Large intestine (tissue), 3 donors: ENCODE measurements around the gene TLCD2. TPM values are rescaled to one million over a fixed set of nuclear protein-coding genes. Genes with fewer than 3 reads are reported as not detected.
"Not testable (repeated sequence)": the region's sequence is repeated elsewhere in the genome, so short reads cannot be mapped to it uniquely, and the experiment has no call there.

ENCODE experiments used
- DNase-seq, 2 donors: peaks; one replicate each; pipeline versions ENCODE4 v3.0.0 to v3.0.0-alpha.2; 2013
- H3K27ac ChIP-seq: one replicate; pipeline ENCODE4 v1.5.1; 2013; ENCODE audit warnings: low read length
- H3K27me3 ChIP-seq: 2 replicates; pipeline ENCODE4 v1.6.1; 2013; ENCODE audit warnings: low read length; ENCODE audit not compliant: control insufficient read depth, insufficient read depth
- H3K36me3 ChIP-seq: 2 replicates; pipeline ENCODE4 v1.6.1; 2013; ENCODE audit warnings: low read length; ENCODE audit not compliant: control insufficient read depth, insufficient read depth
- H3K4me1 ChIP-seq: one replicate; pipeline ENCODE4 v1.6.1; 2013; ENCODE audit warnings: low read length; ENCODE audit not compliant: control insufficient read depth, insufficient read depth
- H3K4me3 ChIP-seq: one replicate; pipeline ENCODE4 v1.5.1; 2013; ENCODE audit warnings: low read length
- H3K9me3 ChIP-seq: one replicate; pipeline ENCODE4 v1.6.1; 2013; ENCODE audit warnings: mild to moderate bottlenecking, low read depth, low read length, moderate library complexity; ENCODE audit not compliant: control insufficient read depth
- WGBS: methylation state at CpG from one replicate; pipeline ENCODE4 v1.1.5; 2013; ENCODE audit warnings: low lambda C conversion rate; ENCODE audit not compliant: insufficient coverage; 5-methylcytosine and 5-hydroxymethylcytosine counted together
- polyA plus RNA-seq: library from polyadenylated mRNA; unstranded; fragments of 120-200 nt; gene quantifications from one replicate; pipeline ENCODE4 v1.2.1, GENCODE V29; 2013

The TLCD2 gene
- polyA plus RNA-seq, 1 donor: 2.8 TPM

- peaks cover 28% of the 10 kb centered on the region for H3K4me1 ChIP-seq
- H3K4me3 ChIP-seq: peak overlapping the region; percentile 58
- no peaks in the 10 kb centered on the region for H3K27me3 ChIP-seq
- WGBS: no CpG with 5 or more reads among the region's 54 CpGs
- H3K9me3 ChIP-seq: peaks cover 13% of the 10 kb centered on the region
- H3K36me3 ChIP-seq: peaks cover 31% of the 10 kb centered on the region
- DNase-seq: no peak
- no peak overlapping the region for H3K27ac ChIP-seq
Observed at GRCh38 chr17:1725642-1726511, 15.7 kb upstream of the TLCD2 start.

GRCh38 chr17:1724869-1725641, 14.9 kb upstream of the TLCD2 start:
- H3K9me3 ChIP-seq: peaks cover 9% of the 10 kb centered on the region
- H3K27me3 ChIP-seq: no peaks in the 10 kb centered on the region
- H3K4me3 ChIP-seq: peak overlapping the region; percentile 58
- WGBS: no CpG with 5 or more reads among the region's 51 CpGs
- H3K4me1 ChIP-seq: peaks cover 31% of the 10 kb centered on the region
- no peak overlapping the region for H3K27ac ChIP-seq
- peaks cover 25% of the 10 kb centered on the region for H3K36me3 ChIP-seq
- no peak for DNase-seq

GRCh38 chr17:1724351-1724868, 14.2 kb upstream of the TLCD2 start, which contains the start of gene WDR81:
Gene WDR81 (plus strand): TSS chr17:1724704. CDS start chr17:1724960, 256 bp downstream.
- Histone ChIP-seq H3K9me3 (peaks cover 9% of the 10 kb centered on the region), H3K36me3 (peaks cover 25% of the 10 kb centered on the region), H3K4me1 (peaks cover 31% of the 10 kb centered on the region), H3K27me3 (no peaks in the 10 kb centered on the region), H3K27ac (peak within 1 kb of the TSS; percentile 47), H3K4me3 (peak within 1 kb of the TSS; percentile 60)
- DNase-seq: peak; percentile 84 to 89
- WGBS: no CpG with 5 or more reads among the region's 57 CpGs

GRCh38 chr17:1722022-1722421, 11.8 kb upstream of the TLCD2 start:
- not testable (repeated sequence) for H3K4me3 ChIP-seq, H3K9me3 ChIP-seq, H3K27ac ChIP-seq, H3K27me3 ChIP-seq
- Histone ChIP-seq H3K36me3 (peaks cover 10% of the 10 kb centered on the region), H3K4me1 (peaks cover 34% of the 10 kb centered on the region)
- peak in 1 of 2 donors; percentile 5 for DNase-seq
- WGBS: no CpG with 5 or more reads among the region's 8 CpGs

GRCh38 chr17:1720856-1721386, 10.7 kb upstream of the TLCD2 start:
- Histone ChIP-seq H3K27me3 (no peaks in the 10 kb centered on the region), H3K4me3 (no peak overlapping the region), H3K4me1 (peaks cover 33% of the 10 kb centered on the region), H3K9me3 (peaks cover 4% of the 10 kb centered on the region), H3K36me3 (no peaks in the 10 kb centered on the region), H3K27ac (no peak overlapping the region)
- WGBS: no CpG with 5 or more reads among the region's 11 CpGs
- peak in 1 of 2 donors; percentile 34 for DNase-seq

- Histone ChIP-seq H3K36me3 (peaks cover 2% of the 10 kb centered on the region), H3K4me1 (peaks cover 32% of the 10 kb centered on the region), H3K4me3 (no peak overlapping the region), H3K9me3 (no peaks in the 10 kb centered on the region), H3K27me3 (no peaks in the 10 kb centered on the region), H3K27ac (no peak overlapping the region)
- no CpG with 5 or more reads among the region's 19 CpGs for WGBS
- no peak for DNase-seq
Observed at GRCh38 chr17:1718362-1719165, 8.4 kb upstream of the TLCD2 start.

- Histone ChIP-seq H3K27me3 (no peaks in the 10 kb centered on the region), H3K4me3 (peak overlapping the region; percentile 75), H3K9me3 (no peaks in the 10 kb centered on the region), H3K4me1 (peaks cover 34% of the 10 kb centered on the region), H3K36me3 (peaks cover 16% of the 10 kb centered on the region), H3K27ac (peak overlapping the region; percentile 98)
- no CpG with 5 or more reads among the region's 13 CpGs for WGBS
- peak; percentile 95 to 97 for DNase-seq
Observed at GRCh38 chr17:1716912-1717695, 6.9 kb upstream of the TLCD2 start.

- Histone ChIP-seq H3K36me3 (peaks cover 17% of the 10 kb centered on the region), H3K9me3 (no peaks in the 10 kb centered on the region), H3K4me1 (peaks cover 34% of the 10 kb centered on the region), H3K4me3 (peak overlapping the region; percentile 77), H3K27me3 (no peaks in the 10 kb centered on the region), H3K27ac (peak overlapping the region; percentile 98)
- no CpG with 5 or more reads among the region's 70 CpGs for WGBS
- DNase-seq: peak; percentile 100
Observed at GRCh38 chr17:1716076-1716911, 6.1 kb upstream of the TLCD2 start.

- Histone ChIP-seq H3K4me1 (peaks cover 37% of the 10 kb centered on the region), H3K27ac (peak overlapping the region; percentile 98), H3K9me3 (no peaks in the 10 kb centered on the region), H3K4me3 (peak overlapping the region; percentile 77), H3K36me3 (peaks cover 17% of the 10 kb centered on the region), H3K27me3 (no peaks in the 10 kb centered on the region)
- no CpG with 5 or more reads among the region's 23 CpGs for WGBS
- DNase-seq: no peak
Observed at GRCh38 chr17:1715803-1716075, 5.6 kb upstream of the TLCD2 start.
